NCI-H345 treated with DMSO at 0.1 percent for 48 hours (cell line): ENCODE data around the gene BIRC6.
"Not testable (repeated sequence)": the region's sequence is repeated elsewhere in the genome, so short reads cannot be mapped to it uniquely, and the experiment has no call there.

ENCODE experiments used
- DNase-seq: peaks from one replicate; lab custom pipeline; 2025; ENCODE audit not compliant: unreplicated experiment; lab: John Stamatoyannopoulos, UW

The BIRC6 gene

GRCh38 chr2:32356681-32357317, at the start of gene BIRC6:
Gene BIRC6, plus strand, starts transcription at chr2:32357023. Its CDS starts 139 bp downstream, at chr2:32357162.
- DNase-seq: peak; percentile 86

GRCh38 chr2:32310577-32310976, 46.2 kb upstream of the BIRC6 start:
- DNase-seq: no peak

- DNase-seq: no peak
Observed at GRCh38 chr2:32314886-32315285, 41.9 kb upstream of the BIRC6 start.

DNA sequence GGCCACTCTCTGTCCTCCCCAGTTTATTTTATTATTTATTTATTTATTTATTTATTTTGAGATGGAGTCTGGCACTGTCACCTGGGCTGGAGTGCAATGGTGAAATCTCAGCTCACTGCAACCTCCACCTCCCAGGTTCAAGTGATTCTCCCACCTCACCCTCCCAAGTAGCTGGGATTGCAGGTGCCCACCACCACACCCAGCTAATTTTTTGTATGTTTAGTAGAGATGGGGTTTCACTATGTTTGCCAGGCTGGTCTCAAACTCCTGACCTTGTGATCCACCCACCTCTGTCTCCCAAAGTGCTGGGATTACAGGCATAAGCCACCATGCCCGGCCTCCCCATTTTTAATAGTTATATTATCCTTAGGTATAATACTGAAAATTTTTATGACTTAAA, 28.1 kb upstream of the BIRC6 start:
- DNase-seq: not testable (repeated sequence)

DNA sequence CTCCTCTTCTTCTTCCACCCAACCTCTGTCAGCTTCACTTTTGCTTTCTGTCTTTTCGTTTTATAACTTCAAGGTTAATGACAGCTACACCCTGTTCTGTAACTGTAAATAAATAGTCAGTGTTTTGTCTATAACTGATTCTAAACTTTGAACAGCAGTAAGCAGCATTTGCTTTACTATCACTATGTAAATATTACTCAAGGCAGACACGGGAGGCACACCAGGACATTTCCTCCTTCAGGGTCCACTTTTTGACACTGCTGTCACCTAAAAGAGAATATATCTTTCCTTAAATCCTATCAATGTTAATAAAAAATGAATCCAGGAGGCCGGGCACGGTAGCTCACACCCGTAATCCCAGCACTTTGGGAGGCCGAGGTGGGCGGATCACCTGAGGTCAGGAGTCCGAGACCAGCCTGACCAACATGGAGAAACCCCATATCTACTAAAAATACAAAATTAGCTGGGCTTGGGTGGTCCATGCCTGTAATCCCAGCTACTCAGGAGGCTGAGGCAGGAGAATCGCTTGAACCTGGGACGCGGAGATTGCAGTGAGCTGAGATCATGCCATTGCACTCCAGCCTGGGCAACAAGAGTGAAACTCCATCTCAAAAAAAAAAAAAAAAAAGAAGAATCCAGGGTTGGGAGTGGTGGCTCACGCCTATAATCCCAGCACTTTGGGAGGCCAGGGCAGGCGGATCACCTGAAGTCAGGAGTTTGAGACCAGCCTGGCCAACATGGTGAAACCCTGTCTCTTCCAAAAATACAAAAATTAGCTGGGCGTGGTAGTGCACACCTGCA, 27.4 kb upstream of the BIRC6 start:
- not testable (repeated sequence) for DNase-seq

GRCh38 chr2:32330136-32330535, 26.7 kb upstream of the BIRC6 start:
- no peak for DNase-seq

GRCh38 chr2:32342801-32343200, 14.0 kb upstream of the BIRC6 start:
- DNase-seq: no peak

- not testable (repeated sequence) for DNase-seq
Observed at GRCh38 chr2:32350797-32351196, 6.0 kb upstream of the BIRC6 start.

DNA sequence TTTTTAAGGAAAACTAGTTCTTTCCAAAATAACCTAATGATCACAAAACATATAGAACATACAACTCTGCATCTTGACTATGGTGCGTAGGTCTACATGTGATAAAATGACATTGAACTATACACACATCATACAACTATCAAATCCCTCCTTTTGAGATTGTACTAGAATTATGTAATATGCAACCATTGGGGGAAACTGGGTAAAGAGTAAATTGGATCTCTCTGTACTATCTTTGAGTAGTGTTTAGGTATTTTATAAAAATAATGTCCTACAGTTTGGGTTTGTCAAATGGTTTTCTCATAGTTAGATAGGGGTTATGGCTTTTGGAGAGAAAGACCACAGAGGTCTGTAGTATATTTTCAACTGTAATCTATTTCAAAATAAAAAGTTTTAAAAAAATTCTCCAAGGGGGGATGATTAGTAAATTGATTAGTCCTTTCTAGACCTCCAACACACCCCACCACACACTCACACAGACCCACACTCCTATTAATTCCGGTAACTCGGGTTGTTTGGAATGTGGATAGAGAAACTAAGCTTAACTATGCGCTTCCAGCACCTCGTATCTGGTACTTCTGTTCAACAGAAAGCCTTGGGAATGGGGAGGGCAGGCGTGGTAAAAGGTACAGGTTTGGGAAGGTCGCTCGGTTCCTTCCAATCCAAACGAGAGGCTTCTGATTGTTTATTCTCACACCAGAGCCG, 695 bp upstream of the BIRC6 start:
- no peak for DNase-seq

- no peak for DNase-seq
Observed at GRCh38 chr2:32357318-32358110, 691 bp downstream of the BIRC6 start.

- DNase-seq: no peak
Observed at GRCh38 chr2:32358111-32358482, 1.3 kb downstream of the BIRC6 start.

GRCh38 chr2:32360416-32360815, 3.6 kb downstream of the BIRC6 start:
- DNase-seq: no peak

GRCh38 chr2:32362997-32363396, 6.2 kb downstream of the BIRC6 start:
- DNase-seq: not testable (repeated sequence)

DNA sequence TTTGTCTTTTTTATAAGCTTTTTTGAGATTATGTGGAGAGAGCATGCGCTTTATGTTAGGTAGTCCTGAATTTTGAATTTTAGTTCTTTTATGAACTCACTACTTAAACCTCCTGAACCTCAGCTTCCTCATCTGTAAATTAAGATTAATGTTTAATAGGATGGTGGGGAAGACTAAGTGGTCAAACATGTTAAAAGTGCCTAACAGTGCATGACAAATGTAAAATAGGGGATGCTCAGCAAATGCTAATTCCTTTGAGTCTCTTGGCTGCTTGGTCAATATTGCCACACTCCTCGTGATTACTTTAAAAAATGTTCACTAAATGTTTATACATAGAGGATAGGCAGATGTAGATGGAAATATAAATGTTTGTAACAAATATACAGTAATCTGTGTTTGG, 6.8 kb downstream of the BIRC6 start:
- no peak for DNase-seq

DNA sequence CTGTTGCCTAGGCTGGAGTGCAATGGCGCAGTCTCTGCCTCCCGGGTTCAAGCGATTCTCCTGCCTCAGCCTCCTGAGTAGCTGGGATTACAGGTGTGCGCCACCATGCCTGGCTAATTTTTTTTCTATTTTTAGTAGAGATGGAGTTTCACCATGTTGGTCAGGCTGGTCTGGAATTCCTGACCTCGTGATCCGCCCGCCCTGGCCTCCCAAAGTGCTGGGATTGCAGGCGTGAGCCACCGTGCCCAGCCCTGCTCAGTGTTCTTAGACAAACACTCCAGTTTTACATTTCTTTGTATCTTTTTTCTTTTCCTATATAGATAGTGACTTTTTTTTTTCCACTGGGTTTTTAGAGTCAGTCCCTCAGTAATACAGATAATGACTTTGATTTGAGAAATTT, 7.5 kb downstream of the BIRC6 start:
- DNase-seq: not testable (repeated sequence)

GRCh38 chr2:32365679-32366078, 8.9 kb downstream of the BIRC6 start:
- not testable (repeated sequence) for DNase-seq

GRCh38 chr2:32366595-32366994, 9.8 kb downstream of the BIRC6 start:
- DNase-seq: no peak

GRCh38 chr2:32369222-32369621, 12.4 kb downstream of the BIRC6 start:
- no peak for DNase-seq

GRCh38 chr2:32370942-32371341, 14.1 kb downstream of the BIRC6 start:
- DNase-seq: not testable (repeated sequence)

- no peak for DNase-seq
Observed at GRCh38 chr2:32372519-32373182, 15.8 kb downstream of the BIRC6 start.
